AG04450 (cell line): ENCODE data around the gene HNRNPR. TPM values are rescaled to one million over a fixed set of nuclear protein-coding genes. Genes with fewer than 3 reads are reported as not detected.
"Not testable (repeated sequence)": the region's sequence is repeated elsewhere in the genome, so short reads cannot be mapped to it uniquely, and the experiment has no call there.

Source experiments
- CTCF ChIA-PET: fragments of 300-600, 350-600 bp; formaldehyde crosslinking; extraction: SDS; loops from one replicate; lab custom pipeline; 2022; ENCODE audit warnings: antibody characterized with exemption, inconsistent platforms; lab: Charles Lee
- POLR2A ChIA-PET: fragments of 350-600 bp; formaldehyde crosslinking; extraction: SDS; loops from one replicate; lab custom pipeline; 2021; ENCODE audit warnings: antibody characterized with exemption, inconsistent platforms; lab: Yijun Ruan, JAX
- DNase-seq: peaks from one replicate; pipeline ENCODE4 v3.0.0-alpha.2; 2011; ENCODE audit warnings: low read depth, low spot score
- H3K27ac ChIP-seq: one replicate; pipeline ENCODE4 v1.5.1; 2012; ENCODE audit warnings: low read depth, low read length, control low read depth
- H3K27me3 ChIP-seq: one replicate; pipeline ENCODE4 v1.6.0; 2012; ENCODE audit warnings: low read length; ENCODE audit not compliant: control insufficient read depth, insufficient read depth
- H3K4me3 ChIP-seq: 2 replicates; pipeline ENCODE4 v1.5.1; 2011; ENCODE audit warnings: mild to moderate bottlenecking, low read depth, low read length, control low read depth
- H3K9me3 ChIP-seq: 2 replicates; pipeline ENCODE4 v1.5.1; 2012; ENCODE audit warnings: low read length; ENCODE audit not compliant: control insufficient read depth, insufficient read depth
- polyA plus RNA-seq: library from polyadenylated mRNA; depleted of rRNA; stranded (reverse); fragments of >200 nt; gene quantifications from 2 replicates; pipeline ENCODE4 v1.2.3, GENCODE V29; 2011
- TF ChIP-seq, protein P1 (sequence below): IDR thresholded peaks from 2 replicates; pipeline ENCODE4 v1.5.1; 2011; ENCODE audit warnings: low read depth, low read length, control low read depth, inconsistent platforms

The HNRNPR gene
- polyA plus RNA-seq, 1 experiment, result 171 TPM

DNA sequence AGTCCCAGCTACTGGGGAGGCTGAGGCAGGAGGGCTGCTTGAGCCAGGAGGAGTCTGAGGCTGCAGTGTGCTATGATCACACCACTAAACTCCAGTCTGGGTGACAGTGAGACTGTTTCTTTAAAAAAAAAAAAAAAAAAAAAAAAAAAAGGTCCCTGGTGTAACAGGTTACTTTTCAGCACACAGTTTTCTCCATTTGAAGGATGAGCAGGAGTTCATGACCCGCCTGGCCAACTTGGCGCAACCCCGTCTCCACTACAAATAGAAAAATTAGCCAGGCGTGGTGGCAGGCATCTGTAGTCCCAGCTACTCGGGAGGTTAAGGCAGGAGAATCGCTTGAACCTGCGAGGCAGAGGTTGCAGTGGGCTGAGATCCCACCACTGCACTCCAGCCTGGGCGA lies 12.4 kb downstream of the HNRNPR start:
- ChIA-PET POLR2A (interaction anchor here (0.7 kb wide), 2 partner anchors 80 to 166 kb away, joined by 6 read pairs; no protein-coding TSS in a partner anchor), CTCF (no interaction called here)
- no peaks in the 10 kb centered on the region for H3K27me3 ChIP-seq

DNA sequence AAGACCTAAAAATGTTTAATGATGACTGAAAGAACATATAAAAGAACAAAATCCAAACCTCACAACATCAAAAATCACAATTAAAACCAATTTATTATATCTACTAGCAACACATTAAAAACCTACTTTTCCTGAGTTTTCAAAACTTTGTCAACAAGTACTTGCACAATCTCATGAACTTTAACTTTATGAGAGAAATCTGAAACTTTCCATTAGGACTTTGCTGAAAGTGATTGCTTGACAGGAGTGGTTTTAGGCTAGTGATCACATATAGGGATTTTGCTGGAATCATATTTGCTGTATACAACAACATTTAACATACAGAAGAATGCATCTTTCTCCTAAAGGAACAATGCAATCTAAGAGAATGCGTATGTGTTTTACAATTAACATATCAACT lies 13.2 kb downstream of the HNRNPR start:
- POLR2A ChIA-PET, result interaction anchor here (1.9 kb wide), 1 partner anchor 14 kb away, joined by 11 read pairs; the partner anchor contains the start of gene HNRNPR
- no peak overlapping the region for H3K4me3 ChIP-seq
- H3K27ac ChIP-seq, result no peak overlapping the region
- TF ChIP-seq, protein P1, sequence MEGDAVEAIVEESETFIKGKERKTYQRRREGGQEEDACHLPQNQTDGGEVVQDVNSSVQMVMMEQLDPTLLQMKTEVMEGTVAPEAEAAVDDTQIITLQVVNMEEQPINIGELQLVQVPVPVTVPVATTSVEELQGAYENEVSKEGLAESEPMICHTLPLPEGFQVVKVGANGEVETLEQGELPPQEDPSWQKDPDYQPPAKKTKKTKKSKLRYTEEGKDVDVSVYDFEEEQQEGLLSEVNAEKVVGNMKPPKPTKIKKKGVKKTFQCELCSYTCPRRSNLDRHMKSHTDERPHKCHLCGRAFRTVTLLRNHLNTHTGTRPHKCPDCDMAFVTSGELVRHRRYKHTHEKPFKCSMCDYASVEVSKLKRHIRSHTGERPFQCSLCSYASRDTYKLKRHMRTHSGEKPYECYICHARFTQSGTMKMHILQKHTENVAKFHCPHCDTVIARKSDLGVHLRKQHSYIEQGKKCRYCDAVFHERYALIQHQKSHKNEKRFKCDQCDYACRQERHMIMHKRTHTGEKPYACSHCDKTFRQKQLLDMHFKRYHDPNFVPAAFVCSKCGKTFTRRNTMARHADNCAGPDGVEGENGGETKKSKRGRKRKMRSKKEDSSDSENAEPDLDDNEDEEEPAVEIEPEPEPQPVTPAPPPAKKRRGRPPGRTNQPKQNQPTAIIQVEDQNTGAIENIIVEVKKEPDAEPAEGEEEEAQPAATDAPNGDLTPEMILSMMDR, result no peak
- H3K27me3 ChIP-seq, result no peaks in the 10 kb centered on the region
- CTCF ChIA-PET, result no interaction called here
- no peaks in the 10 kb centered on the region for H3K9me3 ChIP-seq
- DNase-seq, result no peak

More for the DNA sequence above, 12.4 kb downstream of the HNRNPR start:
- Histone ChIP-seq H3K4me3 (no peak overlapping the region), H3K9me3 (no peaks in the 10 kb centered on the region; the same call in 1 of the 2 replicates), H3K27ac (no peak overlapping the region)
- DNase-seq, result no peak
- TF ChIP-seq, protein P1, result no peak

DNA sequence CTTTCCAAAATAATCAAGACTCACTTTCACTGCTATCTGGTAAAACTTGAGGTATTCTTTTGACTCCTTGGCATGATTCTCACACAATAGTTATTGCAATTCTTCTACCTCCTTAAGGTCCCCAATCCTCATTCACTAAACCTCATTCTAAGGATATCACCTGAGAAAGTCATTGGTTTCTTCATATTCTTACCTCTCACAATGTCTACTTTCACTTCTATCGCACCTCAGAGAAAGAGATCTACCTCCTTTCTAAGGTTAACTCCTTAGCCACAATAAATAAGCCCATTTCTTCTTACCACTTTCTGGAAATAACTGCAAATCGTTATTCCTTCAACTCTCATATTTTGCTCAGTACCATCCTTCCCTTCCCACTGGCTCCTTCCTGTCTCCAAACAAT lies 18.7 kb downstream of the HNRNPR start:
- no peak overlapping the region for H3K4me3 ChIP-seq
- TF ChIP-seq, protein P1, result no peak
- no peaks in the 10 kb centered on the region for H3K27me3 ChIP-seq
- CTCF ChIA-PET, result interaction anchor here (1.2 kb wide), 1 partner anchor 214 kb away, joined by 3 read pairs; no protein-coding TSS in a partner anchor
- H3K9me3 ChIP-seq, result no peaks in the 10 kb centered on the region
- DNase-seq, result no peak
- no peak overlapping the region for H3K27ac ChIP-seq
- POLR2A ChIA-PET, result no interaction called here

DNA sequence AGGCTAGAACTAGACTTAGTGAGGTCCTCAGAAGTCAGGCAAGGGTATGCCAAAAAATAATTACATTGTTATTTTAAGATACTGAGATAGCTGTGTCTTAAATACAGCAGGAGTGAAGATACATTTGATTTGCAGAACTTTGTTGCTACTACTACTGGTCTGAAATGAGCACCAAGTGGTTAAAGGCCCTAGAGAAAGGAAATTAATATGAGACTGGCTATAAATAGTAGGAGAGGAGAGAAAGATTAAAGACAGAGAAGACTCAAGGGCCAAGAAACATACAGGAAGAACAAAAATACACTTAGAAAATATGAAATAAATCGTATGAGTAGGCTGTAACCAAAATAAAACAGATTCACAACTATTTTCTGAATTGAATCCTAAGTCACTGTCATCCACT lies 21.3 kb downstream of the HNRNPR start:
- TF ChIP-seq, protein P1, result no peak
- Histone ChIP-seq H3K9me3 (no peaks in the 10 kb centered on the region), H3K27ac (no peak overlapping the region), H3K27me3 (no peaks in the 10 kb centered on the region), H3K4me3 (no peak overlapping the region)
- CTCF ChIA-PET, result no interaction called here
- no peak for DNase-seq
- POLR2A ChIA-PET, result no interaction called here

DNA sequence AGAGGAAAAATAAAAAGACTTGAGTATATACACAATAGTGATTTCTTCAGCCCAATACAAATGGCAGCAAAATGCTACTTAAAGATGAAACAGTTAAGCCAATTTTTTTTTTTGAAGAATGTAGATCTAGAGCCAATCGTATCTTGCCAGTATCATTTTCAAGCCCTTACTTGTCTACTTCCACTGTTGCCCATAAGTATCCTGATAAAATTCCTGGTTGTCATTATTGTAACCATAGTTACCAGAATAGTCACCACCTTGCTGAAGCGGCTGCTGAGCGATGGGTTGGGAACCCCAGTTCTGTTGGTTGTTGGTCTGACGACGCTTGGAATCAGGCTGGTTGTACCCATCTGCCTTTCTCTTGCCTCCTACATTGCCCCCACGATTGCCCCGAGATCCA lies 33.8 kb downstream of the HNRNPR start:
- H3K4me3 ChIP-seq, CTCF ChIA-PET, H3K27ac ChIP-seq, POLR2A ChIA-PET, H3K27me3 ChIP-seq, DNase-seq, H3K9me3 ChIP-seq: not testable (repeated sequence)
